ENCODE measurements around the gene RNGTT. TPM values are rescaled to one million over a fixed set of nuclear protein-coding genes. Genes with fewer than 3 reads are reported as not detected.

Gene RNGTT
- total RNA-seq, 6 experiments from 2014 or later = 16.0 to 17.4 (median 16.8) TPM

DNA sequence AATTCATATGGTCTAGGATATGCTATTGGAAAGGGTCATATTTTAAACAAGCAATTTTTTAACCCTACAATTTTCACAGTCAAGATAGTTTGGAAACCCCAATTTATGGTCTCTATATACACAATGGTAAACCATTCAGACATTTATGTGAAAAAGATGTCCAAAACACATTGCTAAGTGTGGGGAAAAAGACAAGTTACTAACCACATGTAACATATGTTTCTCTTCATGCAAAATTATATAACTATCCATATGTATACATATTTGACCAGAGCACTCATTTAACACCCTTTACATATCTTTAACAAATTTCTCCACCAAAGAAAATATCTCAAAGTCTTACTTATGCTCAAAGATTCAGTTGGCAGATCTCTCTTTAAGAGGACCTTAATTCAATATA, 110.6 kb downstream of the RNGTT start:
- no peak overlapping the region for H3K27ac Mint-ChIP-seq
- H3K4me3 Mint-ChIP-seq = no peak overlapping the region
- TF ChIP-seq, protein P1, sequence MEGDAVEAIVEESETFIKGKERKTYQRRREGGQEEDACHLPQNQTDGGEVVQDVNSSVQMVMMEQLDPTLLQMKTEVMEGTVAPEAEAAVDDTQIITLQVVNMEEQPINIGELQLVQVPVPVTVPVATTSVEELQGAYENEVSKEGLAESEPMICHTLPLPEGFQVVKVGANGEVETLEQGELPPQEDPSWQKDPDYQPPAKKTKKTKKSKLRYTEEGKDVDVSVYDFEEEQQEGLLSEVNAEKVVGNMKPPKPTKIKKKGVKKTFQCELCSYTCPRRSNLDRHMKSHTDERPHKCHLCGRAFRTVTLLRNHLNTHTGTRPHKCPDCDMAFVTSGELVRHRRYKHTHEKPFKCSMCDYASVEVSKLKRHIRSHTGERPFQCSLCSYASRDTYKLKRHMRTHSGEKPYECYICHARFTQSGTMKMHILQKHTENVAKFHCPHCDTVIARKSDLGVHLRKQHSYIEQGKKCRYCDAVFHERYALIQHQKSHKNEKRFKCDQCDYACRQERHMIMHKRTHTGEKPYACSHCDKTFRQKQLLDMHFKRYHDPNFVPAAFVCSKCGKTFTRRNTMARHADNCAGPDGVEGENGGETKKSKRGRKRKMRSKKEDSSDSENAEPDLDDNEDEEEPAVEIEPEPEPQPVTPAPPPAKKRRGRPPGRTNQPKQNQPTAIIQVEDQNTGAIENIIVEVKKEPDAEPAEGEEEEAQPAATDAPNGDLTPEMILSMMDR (IDR thresholded peaks at IDR 0.05) = no peak
- no peaks in the 10 kb centered on the region for H3K36me3 Mint-ChIP-seq (ENCODE audit: low read depth)
- no peaks in the 10 kb centered on the region for H3K9me3 Mint-ChIP-seq
- H3K4me1 Mint-ChIP-seq (ENCODE audit: low read depth) = peaks cover 28% of the 10 kb centered on the region
- DNase-seq = no peak
- no peaks in the 10 kb centered on the region for H3K27me3 Mint-ChIP-seq (ENCODE audit: insufficient read depth)

DNA sequence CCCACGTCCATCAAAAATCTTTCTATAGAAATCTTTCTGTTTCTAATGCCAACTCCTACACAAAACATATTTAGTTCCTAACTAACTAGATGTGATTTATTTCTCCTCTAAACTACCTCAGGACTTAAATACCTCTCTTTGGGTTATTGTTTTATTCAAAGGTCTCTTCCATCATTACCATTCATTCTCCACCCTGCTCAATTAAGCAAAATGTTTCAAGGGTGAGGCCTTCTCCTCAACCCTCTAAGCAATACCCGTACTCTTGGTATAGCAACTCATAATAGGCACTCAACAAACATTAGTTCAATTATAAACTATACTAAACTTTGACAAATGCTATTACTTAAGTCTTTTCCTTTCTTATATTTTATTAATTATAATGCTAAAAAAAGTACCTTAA, 111.4 kb downstream of the RNGTT start:
- no peak for DNase-seq
- Mint-ChIP-seq H3K9me3 (no peaks in the 10 kb centered on the region), H3K27me3 (ENCODE audit: insufficient read depth) (no peaks in the 10 kb centered on the region), H3K36me3 (ENCODE audit: low read depth) (no peaks in the 10 kb centered on the region), H3K4me3 (no peak overlapping the region), H3K27ac (no peak overlapping the region), H3K4me1 (ENCODE audit: low read depth) (peaks cover 28% of the 10 kb centered on the region)
- TF ChIP-seq, protein P1 (IDR thresholded peaks at IDR 0.05) = no peak

DNA sequence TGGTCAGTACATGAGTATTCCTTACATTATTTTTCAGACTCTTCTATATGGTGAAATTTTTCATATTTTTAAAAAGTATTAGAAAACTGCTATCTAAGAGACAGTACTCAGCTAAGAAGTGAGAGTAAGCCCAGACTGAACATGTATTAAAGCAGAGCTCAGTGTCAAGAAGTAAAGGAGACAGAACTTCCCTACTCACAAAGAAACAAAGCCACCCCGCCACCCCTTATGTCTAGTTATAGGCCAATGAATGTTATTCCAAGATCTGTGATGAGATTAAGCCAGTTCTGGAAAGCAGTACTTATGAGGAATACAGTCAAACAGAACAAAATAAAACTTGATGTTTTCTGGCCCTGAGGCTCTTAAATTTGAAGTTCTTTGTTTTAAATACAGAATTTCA, 114.5 kb downstream of the RNGTT start:
- H3K36me3 Mint-ChIP-seq (ENCODE audit: low read depth) = no peaks in the 10 kb centered on the region
- TF ChIP-seq, protein P1 (IDR thresholded peaks at IDR 0.05) = no peak
- H3K4me1 Mint-ChIP-seq (ENCODE audit: low read depth) = peaks cover 27% of the 10 kb centered on the region
- no peaks in the 10 kb centered on the region for H3K27me3 Mint-ChIP-seq (ENCODE audit: insufficient read depth)
- H3K27ac Mint-ChIP-seq = no peak overlapping the region
- DNase-seq = no peak
- no peak overlapping the region for H3K4me3 Mint-ChIP-seq
- no peaks in the 10 kb centered on the region for H3K9me3 Mint-ChIP-seq

DNA sequence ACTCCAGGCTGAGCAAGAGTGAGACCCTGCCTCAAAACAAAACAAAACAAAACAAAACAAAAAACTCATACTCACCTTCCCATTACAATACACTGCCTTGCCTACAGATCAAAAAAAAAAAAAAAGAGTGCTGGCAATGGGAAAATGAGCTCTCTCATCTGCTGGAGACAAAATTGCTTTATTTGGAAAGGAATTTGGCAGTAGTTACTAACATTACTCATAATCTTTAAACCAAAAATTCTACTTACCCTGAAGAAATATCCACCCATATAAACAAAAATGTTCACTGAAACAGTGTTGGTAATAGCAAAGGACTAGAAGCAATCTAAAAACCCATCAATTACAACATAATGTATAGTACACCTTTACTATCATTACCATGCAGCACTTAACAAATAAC, 120.4 kb downstream of the RNGTT start:
- Mint-ChIP-seq H3K36me3 (ENCODE audit: low read depth) (peaks cover 16% of the 10 kb centered on the region), H3K9me3 (no peaks in the 10 kb centered on the region), H3K4me1 (ENCODE audit: low read depth) (peaks cover 34% of the 10 kb centered on the region), H3K4me3 (peak overlapping the region; percentile 14), H3K27ac (peak overlapping the region; percentile 68), H3K27me3 (ENCODE audit: insufficient read depth) (no peaks in the 10 kb centered on the region; the same call in 1 of the 2 replicates)
- TF ChIP-seq, protein P1 (IDR thresholded peaks at IDR 0.05) = no peak
- peak; percentile 73 for DNase-seq

DNA sequence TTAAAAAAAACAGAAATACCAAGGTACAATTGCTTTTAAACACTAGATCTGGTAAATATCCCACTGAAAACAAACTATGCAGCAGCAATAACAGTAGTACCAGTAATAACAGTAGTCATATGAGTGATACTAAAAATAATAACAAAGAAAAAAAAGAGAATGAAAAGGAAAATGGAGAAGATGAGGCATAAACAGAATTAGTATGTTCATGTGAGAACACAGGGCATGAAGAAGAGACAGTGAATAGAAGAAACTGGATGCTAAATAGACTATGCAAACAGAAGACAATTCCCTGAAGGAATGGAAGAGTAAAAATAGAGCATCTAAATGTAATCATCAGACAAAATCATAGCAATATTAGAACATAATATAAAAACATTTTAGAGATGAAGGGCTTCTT, 121.1 kb downstream of the RNGTT start:
- Mint-ChIP-seq H3K4me1 (ENCODE audit: low read depth) (peaks cover 34% of the 10 kb centered on the region), H3K27ac (peak overlapping the region; percentile 68; the same call in 1 of the 2 replicates), H3K9me3 (no peaks in the 10 kb centered on the region), H3K36me3 (ENCODE audit: low read depth) (peaks cover 19% of the 10 kb centered on the region), H3K27me3 (ENCODE audit: insufficient read depth) (no peaks in the 10 kb centered on the region; the same call in 1 of the 2 replicates), H3K4me3 (peak overlapping the region; percentile 14; the same call in 1 of the 2 replicates)
- DNase-seq = no peak
- TF ChIP-seq, protein P1 (IDR thresholded peaks at IDR 0.05) = no peak

All from HFFc6 (cell line).